Trophoblast cell (in vitro differentiated cells and primary cell): ENCODE data around the gene APOC3.

Experiments used
- DNase-seq, 2 donors: peaks; one replicate each; pipeline ENCODE4 v3.0.0-alpha.2; 2016
- H2AFZ ChIP-seq: 2 replicates; pipeline ENCODE4 v1.6.1; 2013; ENCODE audit warnings: low read length, moderate library complexity, mild to moderate bottlenecking; ENCODE audit not compliant: insufficient read depth, poor library complexity
- H2AK5ac ChIP-seq: 2 replicates; pipeline ENCODE4 v1.6.1; 2013; ENCODE audit warnings: mild to moderate bottlenecking, low read length
- H2BK120ac ChIP-seq: 2 replicates; pipeline ENCODE4 v1.6.1; 2013; ENCODE audit warnings: low read length, mild to moderate bottlenecking, moderate library complexity; ENCODE audit not compliant: insufficient read depth, poor library complexity
- H2BK12ac ChIP-seq: 2 replicates; pipeline ENCODE4 v1.6.1; 2013; ENCODE audit warnings: mild to moderate bottlenecking, low read length, moderate library complexity
- H2BK5ac ChIP-seq: 2 replicates; pipeline ENCODE4 v1.6.1; 2013; ENCODE audit warnings: low read length, low read depth, moderate library complexity, mild to moderate bottlenecking; ENCODE audit not compliant: poor library complexity
- H3K14ac ChIP-seq: 2 replicates; pipeline ENCODE4 v1.6.1; 2013; ENCODE audit warnings: mild to moderate bottlenecking, low read length
- H3K18ac ChIP-seq: 2 replicates; pipeline ENCODE4 v1.6.1; 2013; ENCODE audit warnings: mild to moderate bottlenecking, low read length
- H3K23ac ChIP-seq: 2 replicates; pipeline ENCODE4 v1.6.1; 2013; ENCODE audit warnings: low read length
- H3K27ac ChIP-seq: 2 replicates; pipeline ENCODE4 v1.5.1; 2013; ENCODE audit warnings: low read depth, mild to moderate bottlenecking, inconsistent platforms, low read length, moderate library complexity
- H3K27me3 ChIP-seq: 2 replicates; pipeline ENCODE4 v1.6.1; 2013; ENCODE audit warnings: inconsistent platforms, mild to moderate bottlenecking, low read length, moderate library complexity; ENCODE audit not compliant: insufficient read depth
- H3K36me3 ChIP-seq, 2 experiments: 1 replicate in 1 of 2; 2 replicates in 1 of 2; pipeline ENCODE4 v1.6.1; 2013; ENCODE audit warnings: low read length in 2 of 2, mild to moderate bottlenecking in 2 of 2, moderate library complexity in 1 of 2; ENCODE audit not compliant: insufficient read depth in 2 of 2, control insufficient read depth in 1 of 2
- H3K4ac ChIP-seq: 2 replicates; pipeline ENCODE4 v1.6.1; 2013; ENCODE audit warnings: low read depth, mild to moderate bottlenecking, low read length, moderate library complexity
- H3K4me1 ChIP-seq, 2 experiments: 1 replicate in 1 of 2; 2 replicates in 1 of 2; pipeline ENCODE4 v1.6.1; 2013; ENCODE audit warnings: low read length in 2 of 2, mild to moderate bottlenecking in 2 of 2, moderate library complexity in 1 of 2; ENCODE audit not compliant: insufficient read depth in 2 of 2, control insufficient read depth in 1 of 2
- H3K4me2 ChIP-seq: 2 replicates; pipeline ENCODE4 v1.6.1; 2013; ENCODE audit warnings: inconsistent platforms, mild to moderate bottlenecking, low read length, moderate library complexity
- H3K4me3 ChIP-seq: 2 replicates; pipeline ENCODE4 v1.5.1; 2013; ENCODE audit warnings: mild to moderate bottlenecking, low read depth, low read length, inconsistent platforms
- H3K79me1 ChIP-seq: one replicate; pipeline ENCODE4 v1.6.1; 2013; ENCODE audit warnings: low read length
- H3K79me2 ChIP-seq: 2 replicates; pipeline ENCODE4 v1.6.1; 2013; ENCODE audit warnings: low read length, mild to moderate bottlenecking; ENCODE audit not compliant: control insufficient read depth, insufficient read depth, poor library complexity
- H3K9ac ChIP-seq: 2 replicates; pipeline ENCODE4 v1.6.1; 2013; ENCODE audit warnings: mild to moderate bottlenecking, low read length
- H3K9me3 ChIP-seq: 2 replicates; pipeline ENCODE4 v1.6.1; 2013; ENCODE audit warnings: low read depth, mild to moderate bottlenecking, control low read depth, inconsistent platforms, low read length; ENCODE audit not compliant: insufficient read depth
- H4K12ac ChIP-seq: 2 replicates; pipeline ENCODE4 v1.6.1; 2013; ENCODE audit warnings: low read depth, mild to moderate bottlenecking, low read length, moderate library complexity
- H4K8ac ChIP-seq: 2 replicates; pipeline ENCODE4 v1.6.1; 2013; ENCODE audit warnings: low read depth, mild to moderate bottlenecking, low read length, moderate library complexity
- H4K91ac ChIP-seq: one replicate; pipeline ENCODE4 v1.6.1; 2013; ENCODE audit warnings: low read depth, mild to moderate bottlenecking, low read length, moderate library complexity
- WGBS: extraction: QIAGEN DNeasy Blood & Tissue Kit; methylation state at CpG from one replicate; pipeline ENCODE4 v1.1.7; 2013; ENCODE audit warnings: missing lambda C conversion rate; ENCODE audit not compliant: insufficient read length, insufficient coverage; ENCODE audit errors: extremely low coverage; 5-methylcytosine and 5-hydroxymethylcytosine counted together

APOC3 gene

DNA sequence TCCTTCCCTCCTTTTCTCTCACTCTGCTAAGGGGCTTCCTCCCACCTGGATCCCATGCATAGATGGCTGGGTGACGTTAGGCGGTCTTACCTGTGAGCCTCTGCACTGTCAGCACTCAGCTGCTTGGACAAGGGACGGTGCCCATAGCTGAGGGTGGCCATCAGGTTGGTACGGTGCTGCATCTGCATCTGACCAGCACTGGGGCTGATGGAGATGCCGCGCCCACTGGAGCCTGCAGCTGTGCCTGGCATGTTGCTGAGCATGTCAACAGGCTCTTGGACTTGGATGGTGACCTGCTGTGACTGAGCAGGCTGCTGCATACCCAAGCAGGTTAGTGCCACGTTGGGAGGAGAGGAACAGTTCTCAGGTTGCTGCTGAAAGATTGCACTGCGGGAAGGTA lies 29.5 kb downstream of the APOC3 start:
- no peak overlapping the region for H2BK5ac ChIP-seq
- no peaks in the 10 kb centered on the region for H3K79me2 ChIP-seq
- H3K36me3 ChIP-seq, result peaks cover 20 to 45% of the 10 kb centered on the region in 2 experiments
- H3K4me3 ChIP-seq, result no peak overlapping the region
- H3K9me3 ChIP-seq, result no peaks in the 10 kb centered on the region
- no peaks in the 10 kb centered on the region for H3K79me1 ChIP-seq
- H3K18ac ChIP-seq, result no peak overlapping the region
- no peak overlapping the region for H3K4ac ChIP-seq
- no peak overlapping the region for H4K12ac ChIP-seq
- no peak overlapping the region for H3K27ac ChIP-seq
- H3K4me1 ChIP-seq, result no peaks in the 10 kb centered on the region
- DNase-seq, result no peak
- H3K14ac ChIP-seq, result no peak overlapping the region
- H2BK12ac ChIP-seq, result no peak overlapping the region
- H3K4me2 ChIP-seq, result no peak overlapping the region
- no peak overlapping the region for H2AFZ ChIP-seq
- H2BK120ac ChIP-seq, result no peak overlapping the region
- no peak overlapping the region for H3K23ac ChIP-seq
- H3K27me3 ChIP-seq, result no peaks in the 10 kb centered on the region
- H2AK5ac ChIP-seq, result no peak overlapping the region
- no peak overlapping the region for H4K8ac ChIP-seq
- H4K91ac ChIP-seq, result no peak overlapping the region
- WGBS, result no CpG with 5 or more reads among the region's 8 CpGs
- H3K9ac ChIP-seq, result no peak overlapping the region

DNA sequence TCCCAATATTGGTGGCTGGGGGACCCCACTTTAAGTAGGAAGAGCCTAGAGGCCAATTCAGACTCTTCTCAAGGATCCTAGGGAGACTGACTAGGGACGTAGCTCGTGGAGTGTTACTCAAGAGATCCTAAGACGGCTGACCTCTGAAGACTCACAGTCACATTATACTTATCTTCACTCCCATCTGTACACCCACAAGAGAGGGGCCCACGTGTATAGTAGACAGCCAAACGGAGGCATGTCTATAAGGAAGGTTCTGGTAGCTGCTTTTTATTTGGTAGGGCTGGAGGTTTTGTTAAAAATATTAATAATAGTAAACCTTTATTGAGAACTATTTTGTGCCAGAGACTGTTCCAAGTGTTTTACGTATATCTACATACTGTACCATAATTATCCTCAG lies 30.6 kb downstream of the APOC3 start:
- Histone ChIP-seq H3K9me3 (no peaks in the 10 kb centered on the region), H3K23ac (no peak overlapping the region), H3K4me2 (no peak overlapping the region), H2AFZ (no peak overlapping the region), H4K8ac (no peak overlapping the region), H2BK12ac (no peak overlapping the region), H4K12ac (no peak overlapping the region), H3K79me2 (no peaks in the 10 kb centered on the region), H2BK120ac (no peak overlapping the region), H3K27me3 (no peaks in the 10 kb centered on the region), H4K91ac (no peak overlapping the region), H3K4ac (no peak overlapping the region), H2BK5ac (no peak overlapping the region), H3K36me3 (peaks cover 20 to 46% of the 10 kb centered on the region in 2 experiments), H3K4me3 (no peak overlapping the region), H3K18ac (no peak overlapping the region), H3K79me1 (no peaks in the 10 kb centered on the region), H3K4me1 (peaks cover 0 to 1% of the 10 kb centered on the region in 2 experiments), H3K9ac (no peak overlapping the region), H3K27ac (no peak overlapping the region), H3K14ac (no peak overlapping the region), H2AK5ac (no peak overlapping the region)
- WGBS, result no CpG with 5 or more reads among the region's 6 CpGs
- no peak for DNase-seq

DNA sequence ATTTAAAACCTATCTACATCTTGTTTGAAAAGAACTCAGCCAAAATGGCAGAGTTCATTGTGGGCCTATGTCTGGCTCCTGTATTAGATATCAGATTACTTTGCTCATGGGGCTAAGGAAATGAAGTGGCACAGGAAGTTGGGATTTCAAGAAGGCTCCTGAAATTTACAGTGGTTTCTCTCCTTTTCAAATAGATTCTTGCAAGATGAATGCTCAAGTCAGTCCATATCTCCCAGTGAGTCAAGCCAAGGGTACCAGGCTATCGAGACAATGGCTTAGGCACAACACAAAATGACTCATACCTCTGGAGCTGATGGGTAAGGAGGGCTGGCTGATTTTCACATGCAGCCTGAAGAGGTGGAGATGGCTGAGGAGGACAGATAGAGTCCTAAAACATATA lies 31.8 kb downstream of the APOC3 start:
- H4K91ac ChIP-seq, result no peak overlapping the region
- H3K4me1 ChIP-seq, result peaks cover 0 to 1% of the 10 kb centered on the region in 2 experiments
- H2AK5ac ChIP-seq, result no peak overlapping the region
- H2BK12ac ChIP-seq, result no peak overlapping the region
- no CpG with 5 or more reads among the region's 1 CpG for WGBS
- H2BK120ac ChIP-seq, result no peak overlapping the region
- no peaks in the 10 kb centered on the region for H3K27me3 ChIP-seq
- no peak overlapping the region for H3K23ac ChIP-seq
- H4K8ac ChIP-seq, result no peak overlapping the region
- no peak overlapping the region for H2AFZ ChIP-seq
- H3K4me2 ChIP-seq, result no peak overlapping the region
- H3K9me3 ChIP-seq, result no peaks in the 10 kb centered on the region
- peaks cover 19 to 42% of the 10 kb centered on the region in 2 experiments for H3K36me3 ChIP-seq
- no peak overlapping the region for H3K14ac ChIP-seq
- DNase-seq, result peak in 1 of 2 donors; percentile 9
- no peak overlapping the region for H3K4ac ChIP-seq
- no peaks in the 10 kb centered on the region for H3K79me1 ChIP-seq
- no peak overlapping the region for H3K4me3 ChIP-seq
- no peaks in the 10 kb centered on the region for H3K79me2 ChIP-seq
- H3K27ac ChIP-seq, result no peak overlapping the region
- no peak overlapping the region for H2BK5ac ChIP-seq
- no peak overlapping the region for H4K12ac ChIP-seq
- no peak overlapping the region for H3K18ac ChIP-seq
- no peak overlapping the region for H3K9ac ChIP-seq

GRCh38 chr11:116862185-116862584 lies 32.5 kb downstream of the APOC3 start:
- no peak overlapping the region for H2BK12ac ChIP-seq
- H3K4me1 ChIP-seq, result peaks cover 0 to 1% of the 10 kb centered on the region in 2 experiments
- no peak for DNase-seq
- no peak overlapping the region for H3K23ac ChIP-seq
- H2AK5ac ChIP-seq, result no peak overlapping the region
- no peak overlapping the region for H3K4me2 ChIP-seq
- no peak overlapping the region for H3K9ac ChIP-seq
- H4K12ac ChIP-seq, result no peak overlapping the region
- no peak overlapping the region for H3K27ac ChIP-seq
- no peak overlapping the region for H2BK120ac ChIP-seq
- H2AFZ ChIP-seq, result no peak overlapping the region
- no peak overlapping the region for H4K8ac ChIP-seq
- H3K36me3 ChIP-seq, result peaks cover 19 to 40% of the 10 kb centered on the region in 2 experiments
- H3K27me3 ChIP-seq, result no peaks in the 10 kb centered on the region
- no peak overlapping the region for H3K4ac ChIP-seq
- no peaks in the 10 kb centered on the region for H3K79me1 ChIP-seq
- H3K18ac ChIP-seq, result no peak overlapping the region
- H3K4me3 ChIP-seq, result no peak overlapping the region
- no peaks in the 10 kb centered on the region for H3K9me3 ChIP-seq
- WGBS, result no CpG with 5 or more reads among the region's 3 CpGs
- no peaks in the 10 kb centered on the region for H3K79me2 ChIP-seq
- no peak overlapping the region for H4K91ac ChIP-seq
- no peak overlapping the region for H3K14ac ChIP-seq
- H2BK5ac ChIP-seq, result no peak overlapping the region
